ENCODE data around the gene SPSB2. TPM values are rescaled to one million over a fixed set of nuclear protein-coding genes. Genes with fewer than 3 reads are reported as not detected.

SPSB2 gene
- total and polyA plus RNA-seq, 9 of the 15 experiments (the other 6 are each of a cell fraction or from before 2014, with no cell fraction given) = 0.10 to 10.6 (median 1.9) TPM

- no peak overlapping the region for H3K27ac ChIP-seq (ENCODE audit: extremely low read depth, low read depth, low read length)
- H3K9me1 ChIP-seq (ENCODE audit: control insufficient read depth, insufficient read depth, low read length) = no peaks in the 10 kb centered on the region
- no TSS peak for BruUV-seq (replicated peaks)
- H2AFZ ChIP-seq (ENCODE audit: low read depth, low read length) = no peak overlapping the region
- no peaks in the 10 kb centered on the region for H4K20me1 ChIP-seq (replicated peaks; ENCODE audit: control insufficient read depth, insufficient read depth, low read length)
- no peaks in the 10 kb centered on the region for H3K27me3 ChIP-seq (ENCODE audit: control insufficient read depth in 2 of 2, insufficient read depth in 2 of 2, low read length in 2 of 2)
- H3K4me2 ChIP-seq (ENCODE audit: insufficient read depth, low read length) = no peak overlapping the region
- H3K4me3 ChIP-seq = no peak overlapping the region
- intact Hi-C loops (cut with micrococcal nuclease) = no loop called here
- in situ Hi-C loops (cut with MboI) = no loop called here
- ATAC-seq (no peak), FAIRE-seq (no peak), DNase-seq (ENCODE audit: extremely low read depth in 1 of 4, low spot score in 3 of 4) (no peak)
- peaks cover 12 to 23% of the 10 kb centered on the region in 2 experiments; a peak in 4 of 5 replicates for H3K4me1 ChIP-seq (replicated peaks in 1 of 2; ENCODE audit: control insufficient read depth in 2 of 2, insufficient read depth in 2 of 2, low read length in 2 of 2)
- 88% methylated on average over 2 of the region's 2 CpGs for WGBS (ENCODE audit: insufficient coverage, low coverage, missing lambda C conversion rate)
- CTCF ChIA-PET (ENCODE audit: low intra/inter-chr PET ratio) = no interaction called here
- no peaks in the 10 kb centered on the region for H3K9me3 ChIP-seq (replicated peaks; ENCODE audit: control insufficient read depth, insufficient read depth, low read depth, low read length)
- H3K36me3 ChIP-seq (ENCODE audit: control insufficient read depth, insufficient read depth, low read length) = peaks cover 14% of the 10 kb centered on the region; the same call in 1 of the 3 replicates
- POLR2A ChIA-PET = interaction anchor here (0.6 to 1.4 kb wide), 2 partner anchors 15 to 20 kb away, joined by 3 to 5 read pairs; partner anchors contain the start of gene SPSB2
- H3K9ac ChIP-seq (ENCODE audit: insufficient read depth in 1 of 2, low read depth in 2 of 2, low read length in 2 of 2) = no peak overlapping the region
- 0 out of 3 replicates have a peak, but pooled peaks cover 2% of the 10 kb centered on the region for H3K79me2 ChIP-seq (ENCODE audit: control insufficient read depth, insufficient read depth, low read length)
- TF ChIP-seq KAT2B (IDR thresholded peaks at IDR 0.05; ENCODE audit: low read depth, low read length) (no peak), C11orf30 (IDR thresholded peaks at IDR 0.05; ENCODE audit: low read depth) (peak; percentile 47; the same call in 1 of the 2 replicates), TEAD2 (tag; IDR thresholded peaks at IDR 0.05) (no peak), ZNF140 (CRISPR knock-in tag; IDR thresholded peaks at IDR 0.05) (no peak), FOXP4 (CRISPR knock-in tag; IDR thresholded peaks at IDR 0.05; ENCODE audit: borderline replicate concordance) (no peak), MAFF (IDR thresholded peaks at IDR 0.05; ENCODE audit: low read length) (peak; percentile 32; the same call in 1 of the 2 replicates), ZNF316 (IDR thresholded peaks at IDR 0.05) (peak; percentile 57; the same call in 1 of the 2 replicates), NELFE (IDR thresholded peaks at IDR 0.05; ENCODE audit: insufficient read depth, insufficient read length) (no peak), ZFP91 (CRISPR knock-in tag; IDR thresholded peaks at IDR 0.05) (no peak), ZNF586 (CRISPR knock-in tag; conservative IDR thresholded peaks at IDR 0.05) (no peak), HNRNPL (IDR thresholded peaks at IDR 0.05; ENCODE audit: low read depth, low read length) (no peak), ZFP30 (CRISPR knock-in tag; IDR thresholded peaks at IDR 0.05; ENCODE audit: borderline replicate concordance) (no peak), MYNN (IDR thresholded peaks at IDR 0.05) (no peak), MYNN (CRISPR knock-in tag; IDR thresholded peaks at IDR 0.05) (no peak), NFE2 (IDR thresholded peaks at IDR 0.05; ENCODE audit: low read depth) (no peak), MAFK (IDR thresholded peaks at IDR 0.05; ENCODE audit: low read length) (peak; percentile 41; the same call in 1 of the 2 replicates), AFF1 (IDR thresholded peaks at IDR 0.05; ENCODE audit: low read depth in 1 of 2, partially characterized antibody in 2 of 2) (no peak)
These were observed 15.3 kb upstream of the SPSB2 start for GRCh38 chr12:6888360-6888759.

Measured in K562 (cell line).